ENCODE results near the gene COA5.
"Not testable (repeated sequence)": the region's sequence is repeated elsewhere in the genome, so short reads cannot be mapped to it uniquely, and the experiment has no call there.

Gene COA5

GRCh38 chr2:98606431-98606830 lies 1.9 kb downstream of the COA5 start:
- DNase-seq (ENCODE audit: low read depth), result no peak

- DNase-seq (ENCODE audit: low read depth), result no peak
Observed at GRCh38 chr2:98605076-98605475, 3.2 kb downstream of the COA5 start.

DNA sequence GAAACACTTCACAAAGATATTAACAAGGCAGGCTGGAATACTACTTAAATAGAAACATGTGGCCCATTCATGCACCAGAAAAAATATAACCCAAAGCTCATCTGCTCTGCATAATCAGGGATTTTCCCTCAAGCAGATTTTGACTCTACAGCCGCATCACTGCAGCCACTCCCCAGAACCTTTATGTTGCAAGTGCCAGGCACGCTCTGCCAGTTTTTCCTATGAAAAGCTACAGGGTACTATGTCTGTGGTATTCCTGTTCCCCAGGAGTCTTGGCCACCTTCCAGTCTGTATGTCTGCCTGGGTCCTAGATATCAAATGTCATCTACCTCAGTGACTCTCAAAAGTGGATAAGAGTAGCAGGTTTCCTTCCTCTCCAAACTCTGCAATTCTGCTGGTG lies 3.8 kb downstream of the COA5 start:
- no peak for DNase-seq (ENCODE audit: low read depth)

DNA sequence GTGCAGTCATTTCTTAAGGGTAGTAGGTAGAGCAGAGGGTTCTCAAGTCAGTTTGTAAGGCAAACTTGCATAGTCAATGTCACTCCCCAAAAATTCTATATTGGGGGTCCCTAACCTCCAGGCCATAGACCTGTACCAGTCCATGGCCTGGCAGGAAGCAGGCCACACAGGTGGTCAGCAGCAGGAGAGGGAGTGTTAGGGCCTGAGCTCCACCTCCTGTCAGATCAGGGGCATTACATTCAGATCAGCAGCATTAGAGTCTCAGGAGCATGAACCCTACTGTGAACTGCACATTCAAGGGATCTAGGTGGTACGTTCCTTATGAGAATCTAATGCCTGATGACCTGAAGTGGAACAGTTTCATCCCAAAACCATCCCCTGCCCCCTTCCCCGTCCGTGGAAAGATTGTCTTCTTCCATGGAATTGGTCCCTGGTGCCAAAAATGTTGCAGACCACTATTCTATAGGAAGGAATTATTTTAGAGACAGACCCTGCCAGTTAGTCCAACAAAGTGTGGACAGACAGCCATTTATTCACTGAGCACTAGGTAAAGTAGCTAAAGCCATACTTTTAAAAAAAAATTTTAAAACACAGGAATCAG lies 6.7 kb downstream of the COA5 start:
- DNase-seq (ENCODE audit: low read depth), result no peak

DNA sequence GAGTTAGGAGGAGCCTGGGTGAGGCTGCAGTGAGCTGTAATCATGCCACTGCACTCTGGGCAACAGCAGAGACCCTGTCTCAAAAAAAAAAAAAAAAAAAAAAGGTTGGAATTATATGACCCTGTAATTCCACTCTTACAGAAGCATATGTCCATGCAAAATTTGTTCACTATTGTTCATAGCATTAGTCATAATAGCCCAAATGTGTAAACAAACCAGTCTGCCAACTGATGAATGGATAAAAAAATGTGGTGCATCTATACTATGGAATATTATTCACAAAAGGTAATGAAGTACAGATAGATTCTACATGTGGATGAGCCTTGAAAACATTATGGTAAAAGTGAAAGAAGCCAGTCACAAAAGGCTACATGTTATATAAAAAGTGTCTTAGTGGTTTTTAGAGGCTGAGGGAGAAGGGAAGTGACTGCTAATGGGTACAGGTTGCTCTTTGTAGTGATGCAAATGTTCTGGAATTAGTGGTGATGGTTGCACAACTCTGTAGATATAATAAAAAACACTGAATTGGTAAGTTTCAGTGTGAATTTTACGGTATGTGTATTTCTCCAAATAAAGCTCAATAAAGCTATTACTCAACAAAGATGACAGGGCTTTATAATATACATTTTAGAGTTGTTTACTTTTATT lies 9.4 kb downstream of the COA5 start:
- no peak for DNase-seq (ENCODE audit: low read depth)

GRCh38 chr2:98594665-98595064 lies 13.6 kb downstream of the COA5 start:
- DNase-seq (ENCODE audit: low read depth), result not testable (repeated sequence)

GRCh38 chr2:98592565-98592964 lies 15.7 kb downstream of the COA5 start:
- no peak for DNase-seq (ENCODE audit: low read depth)

DNA sequence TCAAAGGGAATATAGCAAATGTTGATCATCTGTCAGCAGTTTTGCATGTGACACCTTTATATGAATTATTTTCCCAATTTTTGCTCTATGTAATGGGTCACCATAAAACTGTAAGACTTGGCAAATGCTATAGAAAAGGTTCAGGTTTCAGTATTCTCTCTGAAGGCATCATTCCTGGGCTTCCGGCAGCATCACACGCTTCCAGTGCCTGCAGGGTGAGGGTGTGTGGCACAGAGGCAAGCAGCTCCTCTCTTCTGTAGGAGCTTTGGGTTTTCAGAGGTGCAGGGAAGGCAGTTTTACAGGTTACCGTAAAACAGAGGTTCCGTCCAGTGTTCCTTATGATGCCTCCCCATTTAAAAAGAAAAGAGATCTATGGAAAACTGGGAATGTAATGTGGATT lies 18.8 kb downstream of the COA5 start:
- no peak for DNase-seq (ENCODE audit: low read depth)

- DNase-seq (ENCODE audit: low read depth), result no peak
Observed at GRCh38 chr2:98588880-98589431, 19.4 kb downstream of the COA5 start.

- no peak for DNase-seq (ENCODE audit: low read depth)
Observed at GRCh38 chr2:98586551-98587140, 21.7 kb downstream of the COA5 start.

- no peak for DNase-seq (ENCODE audit: low read depth)
Observed at GRCh38 chr2:98585386-98585785, 22.9 kb downstream of the COA5 start.

DNA sequence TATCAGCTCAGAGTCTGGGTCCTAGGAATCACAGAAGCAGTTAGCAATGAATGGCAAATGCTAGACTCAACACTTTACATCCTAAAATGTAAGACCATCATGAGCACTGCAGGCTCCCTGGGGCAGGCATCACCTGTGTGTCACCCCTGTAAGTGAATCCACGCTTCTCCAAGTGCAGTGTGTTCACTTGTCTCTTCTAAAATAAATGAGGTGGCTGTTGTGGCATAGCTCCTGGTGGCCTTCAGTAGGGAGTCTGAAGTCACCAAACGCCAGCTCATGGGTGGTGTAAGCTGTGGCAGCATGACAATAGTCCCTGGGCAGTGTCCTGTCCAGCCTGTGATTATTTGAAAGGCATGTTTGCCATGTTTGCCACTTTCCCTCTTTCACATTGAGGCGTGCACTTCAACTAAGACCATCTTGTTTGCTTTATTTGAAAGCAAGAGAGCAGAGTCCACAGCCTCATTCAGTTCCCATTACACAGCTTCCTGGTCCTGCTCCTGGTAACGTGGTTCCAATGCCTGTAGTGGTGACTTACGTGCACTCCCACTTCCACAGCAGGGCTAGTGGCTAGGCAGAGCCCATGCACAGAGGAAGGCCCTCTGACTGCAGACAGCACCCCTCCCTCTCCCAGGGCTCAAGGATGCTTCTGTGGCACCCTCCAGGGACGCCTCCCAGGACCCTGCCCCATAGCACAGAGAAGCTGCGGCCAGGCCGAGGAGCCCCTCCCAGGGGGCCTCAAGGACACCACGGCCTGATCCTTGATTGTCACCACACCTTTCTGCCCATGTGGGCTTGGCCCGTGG lies 24.3 kb downstream of the COA5 start:
- no peak for DNase-seq (ENCODE audit: low read depth)

- no peak for DNase-seq (ENCODE audit: low read depth)
Observed at GRCh38 chr2:98583276-98583675, 25.0 kb downstream of the COA5 start.

DNA sequence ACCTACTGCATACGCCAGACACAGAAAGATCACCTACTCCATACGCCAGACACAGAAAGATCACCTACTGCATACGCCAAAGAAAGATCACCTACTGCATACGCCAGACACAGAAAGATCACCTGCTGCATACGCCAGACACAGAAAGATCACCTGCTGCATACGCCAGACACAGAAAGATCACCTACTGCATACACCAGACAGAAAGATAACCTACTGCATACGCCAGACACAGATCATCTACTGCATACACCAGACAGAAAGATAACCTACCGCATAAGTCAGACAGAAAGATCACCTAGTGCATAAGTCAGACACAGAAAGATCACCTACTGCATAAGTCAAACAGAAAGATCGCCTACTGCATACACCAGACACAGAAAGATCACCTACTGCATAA lies 25.8 kb downstream of the COA5 start:
- DNase-seq (ENCODE audit: low read depth), result no peak

DNA sequence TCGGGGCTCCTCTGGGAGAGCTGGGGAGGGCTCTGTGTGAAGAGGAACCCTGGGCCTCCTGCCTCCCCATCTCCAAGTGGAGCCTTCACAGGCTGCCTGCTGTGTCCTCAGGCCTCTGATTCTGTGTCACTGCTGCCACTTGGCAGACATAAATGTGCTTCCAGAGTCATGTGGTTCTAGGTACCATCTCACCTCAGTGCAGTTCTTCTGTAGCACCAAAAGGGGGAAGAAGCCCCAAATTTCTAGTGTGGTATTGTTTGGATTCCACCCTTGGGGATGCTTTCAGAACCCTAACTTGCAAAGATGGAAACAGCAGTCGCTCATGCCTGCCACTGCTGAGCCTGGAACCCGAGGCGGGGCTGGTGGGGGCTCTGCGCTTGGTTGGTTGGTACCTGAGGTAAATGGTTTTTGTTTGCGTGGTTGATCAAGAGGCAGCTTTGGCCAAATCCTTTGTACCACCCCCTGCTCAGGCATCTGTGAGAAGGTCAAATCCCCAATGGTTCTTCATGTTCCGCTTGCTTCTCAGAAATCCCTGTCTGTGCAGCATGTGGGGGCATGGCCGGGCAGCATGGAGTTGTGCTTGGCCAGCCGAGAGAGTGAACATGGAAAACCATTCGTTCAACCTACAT lies 27.5 kb downstream of the COA5 start:
- DNase-seq (ENCODE audit: low read depth), result no peak

GRCh38 chr2:98579926-98580325 lies 28.4 kb downstream of the COA5 start:
- DNase-seq (ENCODE audit: low read depth), result no peak

GRCh38 chr2:98578231-98578630 lies 30.1 kb downstream of the COA5 start:
- DNase-seq (ENCODE audit: low read depth), result no peak

GRCh38 chr2:98577313-98577712 lies 31.0 kb downstream of the COA5 start:
- no peak for DNase-seq (ENCODE audit: low read depth)

- no peak for DNase-seq (ENCODE audit: low read depth)
Observed at GRCh38 chr2:98576666-98577312, 31.5 kb downstream of the COA5 start.

DNA sequence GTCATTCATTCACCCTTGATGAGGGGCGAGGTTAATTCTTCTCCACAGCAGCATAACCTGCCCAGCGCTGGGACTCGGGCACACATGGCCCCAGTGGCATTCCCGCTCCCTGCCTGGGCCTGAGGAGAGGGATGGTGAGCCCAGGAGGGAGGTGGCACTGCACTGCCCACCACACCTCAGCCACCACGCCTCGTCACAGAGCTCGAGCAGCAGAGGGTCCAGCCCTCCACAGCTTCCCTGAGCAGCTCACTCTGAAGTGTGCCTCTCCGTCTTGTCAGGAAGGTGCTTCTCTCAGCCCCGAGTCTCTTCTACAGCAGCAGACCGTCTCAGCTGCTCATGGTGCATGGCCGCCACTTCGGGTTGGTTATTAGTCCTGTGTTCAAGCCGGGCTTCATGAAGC lies 34.9 kb downstream of the COA5 start:
- DNase-seq (ENCODE audit: low read depth), result no peak

DNA sequence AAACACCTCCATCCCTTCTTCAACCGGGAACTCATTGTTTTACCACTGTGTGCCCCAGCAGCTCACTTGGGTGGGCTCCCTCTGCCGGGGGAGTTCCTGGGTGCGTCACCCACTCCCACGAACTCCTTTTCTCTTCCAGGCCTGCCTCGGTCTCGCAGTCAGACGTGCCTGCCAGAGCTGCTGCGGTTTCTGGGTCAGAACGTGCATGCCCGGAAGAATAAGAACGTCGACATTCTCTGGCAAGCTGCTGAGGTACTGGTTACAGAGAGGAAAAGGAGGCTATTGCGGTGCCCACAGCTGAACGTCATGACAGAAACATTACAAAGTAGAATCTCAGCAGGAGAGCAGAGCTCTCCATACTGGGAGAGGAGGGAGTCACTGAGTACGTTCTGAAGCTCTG lies 35.6 kb downstream of the COA5 start:
- no peak for DNase-seq (ENCODE audit: low read depth)

DNA sequence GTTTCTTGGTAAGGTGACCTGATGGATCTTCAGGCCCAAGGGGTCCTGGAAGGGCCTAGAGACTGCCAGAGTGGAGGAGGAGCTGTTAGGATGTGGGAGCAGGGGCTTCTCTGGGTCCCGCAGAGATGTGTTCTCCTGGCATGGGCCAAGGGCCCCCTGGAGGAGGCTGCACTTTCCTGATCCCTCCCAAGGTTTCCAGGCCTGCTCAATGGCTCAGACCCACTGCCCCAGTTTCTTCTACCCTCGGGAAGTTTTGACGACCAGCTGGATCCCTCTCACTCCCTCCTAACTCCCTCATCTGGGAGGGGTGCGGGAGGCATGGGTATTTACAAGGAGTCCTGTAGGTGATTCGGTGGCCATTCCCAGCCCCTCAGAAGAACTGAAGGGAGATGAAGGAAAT lies 36.1 kb downstream of the COA5 start:
- no peak for DNase-seq (ENCODE audit: low read depth)

Measured in activated gamma-delta T cell treated with anti-CD3 and anti-CD28 coated beads, Interleukin-2, amount 50 U/mL, for 16 hours (primary cell).